ENCODE data around the gene TRIM56.
"Not testable (repeated sequence)": the region's sequence is repeated elsewhere in the genome, so short reads cannot be mapped to it uniquely, and the experiment has no call there.

TRIM56 gene

GRCh38 chr7:101093906-101094305, 8.6 kb downstream of the TRIM56 start:
- DNase-seq = no peak

- DNase-seq = no peak
Measured at GRCh38 chr7:101094376-101094775, 9.1 kb downstream of the TRIM56 start.

GRCh38 chr7:101094791-101095375, 9.6 kb downstream of the TRIM56 start:
- peak; percentile 70 for DNase-seq

GRCh38 chr7:101096331-101096956, 11.2 kb downstream of the TRIM56 start:
- DNase-seq = peak; percentile 54

- DNase-seq = no peak
Measured at GRCh38 chr7:101096957-101097347, 11.7 kb downstream of the TRIM56 start.

GRCh38 chr7:101097561-101097960, 12.3 kb downstream of the TRIM56 start:
- no peak for DNase-seq

GRCh38 chr7:101099969-101100781, 14.9 kb downstream of the TRIM56 start:
- peak; percentile 98 for DNase-seq

- no peak for DNase-seq
Measured at GRCh38 chr7:101100858-101101847, 15.9 kb downstream of the TRIM56 start.

GRCh38 chr7:101102026-101102425, 16.7 kb downstream of the TRIM56 start:
- no peak for DNase-seq

GRCh38 chr7:101103701-101104100, 18.4 kb downstream of the TRIM56 start:
- not testable (repeated sequence) for DNase-seq

GRCh38 chr7:101104193-101104713, 19.0 kb downstream of the TRIM56 start:
- no peak for DNase-seq

GRCh38 chr7:101104799-101105198, 19.5 kb downstream of the TRIM56 start:
- no peak for DNase-seq

- not testable (repeated sequence) for DNase-seq
Measured at GRCh38 chr7:101105248-101105647, 20.0 kb downstream of the TRIM56 start.

GRCh38 chr7:101106386-101106785, 21.1 kb downstream of the TRIM56 start:
- DNase-seq = no peak

GRCh38 chr7:101108330-101108857, 23.1 kb downstream of the TRIM56 start:
- DNase-seq = no peak

GRCh38 chr7:101108961-101109360, 23.7 kb downstream of the TRIM56 start:
- no peak for DNase-seq

GRCh38 chr7:101109368-101109767, 24.1 kb downstream of the TRIM56 start:
- no peak for DNase-seq

GRCh38 chr7:101111261-101111660, 26.0 kb downstream of the TRIM56 start:
- no peak for DNase-seq

- DNase-seq = no peak
Measured at GRCh38 chr7:101112233-101112632, 27.0 kb downstream of the TRIM56 start.

GRCh38 chr7:101113140-101113539, 27.9 kb downstream of the TRIM56 start:
- DNase-seq = not testable (repeated sequence)

GRCh38 chr7:101113836-101114235, 28.6 kb downstream of the TRIM56 start:
- DNase-seq = no peak

GRCh38 chr7:101114492-101114891, 29.2 kb downstream of the TRIM56 start:
- no peak for DNase-seq
